HG03196 (cell line): ENCODE data around the gene HAUS2.
"Not testable (repeated sequence)": the region's sequence is repeated elsewhere in the genome, so short reads cannot be mapped to it uniquely, and the experiment has no call there.

ENCODE experiments used
- ATAC-seq: cut with Tn5 transposase; IDR thresholded peaks from one replicate; pipeline ENCODE4 v1.9.1; 2021; ENCODE audit not compliant: unreplicated experiment

HAUS2 gene

GRCh38 chr15:42575188-42576039 is 26.8 kb downstream of the HAUS2 start, which contains the start of gene STARD9:
Gene STARD9, plus strand, starts transcription at chr15:42575606. Its CDS starts 110 bp downstream, at chr15:42575716.
- ATAC-seq, result peak; percentile 92

DNA sequence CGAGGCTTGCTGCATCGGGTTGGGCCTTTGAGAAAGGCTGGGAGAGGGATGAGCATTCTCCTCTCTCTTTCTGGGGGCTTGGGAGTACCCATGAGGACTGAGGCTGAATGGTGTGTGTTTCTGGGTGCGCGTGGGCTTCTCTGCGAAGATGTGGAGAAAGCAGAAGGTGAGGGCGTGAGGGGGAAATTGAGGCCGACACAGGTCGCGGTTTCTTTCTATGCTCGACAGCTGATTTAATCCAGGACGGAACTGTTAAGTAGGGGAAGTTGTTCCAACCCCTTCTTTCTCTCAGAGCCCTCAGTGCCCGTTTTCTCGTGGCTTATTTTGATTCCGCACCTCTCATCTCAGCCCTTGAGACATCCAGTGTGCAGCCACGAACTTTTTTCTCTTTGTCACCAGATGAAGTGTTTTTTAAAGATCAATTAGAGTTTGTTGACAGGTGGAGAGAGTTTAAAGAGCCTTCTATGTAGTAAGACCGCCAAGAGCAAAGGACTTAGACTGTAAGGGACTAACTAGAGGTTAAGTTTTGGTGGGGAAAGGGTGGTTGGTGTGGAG is 27.5 kb downstream of the HAUS2 start:
- no peak for ATAC-seq

GRCh38 chr15:42576776-42577175 is 28.1 kb downstream of the HAUS2 start:
- no peak for ATAC-seq

- ATAC-seq, result no peak
These were observed 28.9 kb downstream of the HAUS2 start for GRCh38 chr15:42577514-42578031.

DNA sequence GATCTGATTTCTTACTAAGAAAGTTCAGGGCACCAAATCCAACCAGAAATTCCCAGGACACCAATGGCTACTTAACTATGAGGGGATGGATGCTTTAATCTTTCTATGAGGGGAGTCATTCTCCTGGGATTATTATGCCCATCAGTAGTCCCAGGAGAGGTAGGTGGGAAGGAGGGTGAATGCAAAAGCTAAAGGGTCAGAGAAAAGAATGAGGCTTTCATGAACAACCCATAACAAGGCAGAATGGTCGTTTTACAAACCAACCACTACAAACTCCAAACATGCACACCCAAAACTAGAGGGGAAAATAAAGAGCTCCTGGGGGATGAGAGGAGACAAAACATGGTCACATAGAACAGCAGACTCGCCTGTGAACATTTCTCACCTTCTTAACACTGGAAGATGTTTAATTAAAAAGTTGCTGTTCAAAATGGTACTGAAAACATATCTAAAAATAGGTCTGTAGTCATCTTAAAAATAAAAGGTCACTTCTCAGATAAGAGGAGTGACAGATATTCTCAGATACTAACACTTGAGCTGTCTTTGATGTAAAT is 30.4 kb downstream of the HAUS2 start:
- ATAC-seq, result no peak

- peak; percentile 77 for ATAC-seq
These were observed 32.7 kb downstream of the HAUS2 start for GRCh38 chr15:42581272-42581730.

DNA sequence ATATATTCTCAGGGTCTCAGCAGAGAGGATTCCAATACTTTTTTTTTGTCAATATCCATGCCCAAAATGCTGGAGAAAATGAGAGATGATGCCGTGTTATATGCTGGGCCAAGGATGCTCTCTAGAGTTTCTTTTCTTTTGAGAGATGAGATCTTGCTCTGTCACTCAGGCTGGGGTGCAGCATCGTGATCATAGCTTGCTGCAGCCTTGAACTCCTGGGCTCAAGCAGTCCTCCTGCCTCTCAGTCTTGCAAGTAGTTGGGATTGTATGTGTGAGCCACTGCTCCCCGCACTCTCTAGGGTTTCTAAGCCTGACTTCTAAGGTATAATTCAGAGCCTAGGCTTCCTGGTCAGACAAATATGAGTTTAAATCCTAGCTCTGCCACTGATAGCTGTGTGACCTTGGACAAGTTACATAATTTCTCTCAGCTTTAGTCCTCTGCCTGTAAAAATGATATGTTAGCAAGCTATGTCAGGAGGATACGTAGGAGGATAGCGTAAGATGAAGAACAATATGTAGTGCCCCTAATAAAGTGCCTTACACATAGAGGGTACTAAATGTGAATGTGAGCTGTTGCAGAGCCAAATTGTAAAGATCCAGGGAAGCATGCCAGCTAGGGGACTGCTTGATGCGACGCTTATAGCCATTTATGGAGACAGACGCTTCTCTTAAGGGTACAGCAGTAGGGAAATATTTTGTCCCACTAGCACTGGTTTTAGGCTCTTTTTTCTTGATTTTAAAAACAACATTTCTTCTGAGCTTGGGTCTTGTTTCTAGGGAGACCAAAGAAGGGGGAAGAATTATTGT is 34.1 kb downstream of the HAUS2 start:
- no peak for ATAC-seq

DNA sequence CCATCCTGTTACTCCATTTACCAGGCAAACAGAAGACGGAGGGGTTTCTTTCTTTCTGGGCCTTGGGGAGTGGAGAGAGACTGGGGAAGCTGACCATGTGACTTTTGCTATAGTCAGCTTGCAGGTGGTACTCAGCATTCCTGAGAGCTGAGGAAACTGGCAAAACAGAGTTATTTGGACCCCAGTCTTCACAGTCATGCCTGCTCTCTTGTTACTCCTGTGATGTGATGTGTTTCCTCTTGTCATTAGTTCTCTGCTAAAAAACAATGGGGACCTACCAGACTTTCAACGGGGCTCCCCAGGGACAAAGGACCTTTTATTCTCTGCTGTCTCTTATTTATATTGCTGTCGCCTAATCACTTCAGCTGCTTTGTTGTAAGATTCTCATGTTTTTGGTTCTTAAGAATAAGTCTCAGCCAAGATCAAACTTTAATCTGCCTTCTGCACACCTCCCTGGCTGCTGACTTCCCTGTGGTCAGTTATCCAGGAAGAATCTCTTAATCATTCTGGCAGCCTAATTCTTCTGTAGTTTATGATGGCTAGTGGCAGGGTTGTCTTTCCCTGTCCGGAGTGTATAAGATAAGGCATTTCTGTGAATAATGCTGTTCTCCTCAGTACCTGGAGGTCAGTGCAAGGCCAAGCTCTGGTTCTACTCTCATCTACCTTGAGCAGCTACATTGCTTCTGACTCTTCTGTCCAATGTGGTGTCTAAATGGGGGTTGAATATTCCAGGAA is 35.6 kb downstream of the HAUS2 start:
- no peak for ATAC-seq

DNA sequence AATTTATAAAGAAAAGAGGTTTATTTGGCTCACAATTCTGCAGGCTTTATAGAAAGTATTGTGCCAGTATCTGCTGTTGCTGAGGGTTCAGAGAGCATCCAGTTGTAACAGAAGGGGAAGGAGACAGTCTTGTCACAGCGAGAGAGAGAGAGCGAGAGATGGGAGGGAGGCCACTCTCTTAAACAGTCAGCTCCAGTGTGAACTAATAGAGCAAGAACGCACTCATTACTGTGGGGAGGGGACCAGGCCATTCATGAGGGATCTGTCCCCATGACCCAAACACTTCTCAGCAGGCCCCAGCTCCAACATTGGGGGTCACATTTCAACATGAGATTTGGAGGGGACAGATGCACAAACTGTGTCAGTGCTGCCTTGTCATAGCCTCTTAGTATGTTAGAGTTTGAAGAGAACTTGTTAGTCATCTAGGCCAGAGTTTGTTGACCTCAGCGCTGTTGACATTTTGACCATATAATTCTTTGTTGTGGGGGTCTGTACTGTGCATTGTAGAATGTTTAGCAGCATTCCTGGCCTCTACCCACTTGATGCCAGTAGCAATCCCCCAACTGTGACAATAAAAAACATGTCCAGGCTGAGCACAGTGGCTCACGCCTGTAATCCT is 42.1 kb downstream of the HAUS2 start:
- no peak for ATAC-seq

DNA sequence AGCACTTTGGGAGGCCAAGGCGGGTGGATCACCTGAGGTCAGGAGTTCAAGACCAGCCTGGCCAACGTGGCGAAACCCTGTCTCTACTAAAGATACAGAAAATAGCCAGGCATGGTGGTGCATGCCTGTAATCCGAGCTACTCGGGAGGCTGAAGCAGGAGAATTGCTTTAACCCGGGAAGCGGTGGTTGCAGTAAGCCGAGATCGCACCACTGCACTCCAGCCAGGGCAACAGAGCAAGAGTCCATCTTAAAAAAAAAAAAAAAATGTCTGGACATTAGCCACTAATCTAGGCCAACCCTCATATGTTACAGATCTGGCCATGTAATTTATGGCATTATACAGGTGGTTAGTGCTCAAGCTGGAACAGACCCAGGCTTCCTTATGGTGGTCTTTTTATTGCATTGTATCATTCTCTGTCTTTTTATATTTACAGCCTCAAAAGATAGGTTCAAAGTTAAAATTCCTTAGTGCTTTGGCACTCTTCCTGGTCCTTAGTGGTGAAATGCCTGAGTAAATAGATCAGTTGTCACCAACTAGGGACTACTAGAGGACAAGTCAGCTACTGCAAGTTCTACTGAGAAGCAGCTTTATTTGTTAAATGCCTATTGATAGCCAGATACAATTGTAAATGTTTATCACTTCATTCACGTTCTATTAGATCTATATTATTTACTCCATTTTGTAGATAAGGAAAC is 42.7 kb downstream of the HAUS2 start:
- no peak for ATAC-seq

DNA sequence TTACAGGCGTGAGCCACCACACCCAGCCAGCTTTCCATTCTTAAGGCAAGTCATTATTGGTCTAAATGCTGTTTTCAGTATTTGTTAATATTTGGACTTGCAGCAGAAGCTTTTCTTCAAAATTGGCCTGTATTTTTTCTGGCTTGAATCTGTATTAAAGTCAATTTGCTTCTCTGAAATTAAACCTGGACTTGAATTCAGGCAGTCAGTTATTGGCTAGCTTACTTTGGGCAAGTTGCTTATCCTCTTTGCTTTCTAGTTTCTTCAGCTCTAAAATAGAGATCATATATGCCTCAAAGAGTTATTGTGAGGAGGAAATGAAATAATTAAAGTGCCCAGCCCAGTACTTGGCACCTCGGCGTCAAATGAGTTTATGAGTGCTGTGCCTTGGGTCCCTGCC is 44.1 kb downstream of the HAUS2 start:
- no peak for ATAC-seq

DNA sequence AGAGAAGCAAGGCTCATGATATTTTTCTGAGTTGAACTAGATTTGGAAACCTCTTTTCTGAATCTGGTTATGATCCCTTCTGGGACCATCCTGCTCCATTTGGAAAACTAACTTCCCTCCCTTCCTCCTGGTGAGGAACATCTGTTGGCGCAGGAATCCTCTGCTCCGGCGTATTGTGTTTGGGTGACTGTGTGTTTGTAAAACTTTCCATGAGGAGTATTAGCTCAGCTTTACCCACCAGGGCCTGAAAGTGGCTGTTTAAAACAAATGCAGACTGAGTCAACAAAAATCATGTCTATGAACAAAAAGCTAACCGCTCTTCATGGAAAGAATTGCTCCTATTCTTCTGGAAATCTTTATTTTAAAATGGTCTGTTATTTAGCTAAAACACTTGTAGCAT is 44.5 kb downstream of the HAUS2 start:
- ATAC-seq, result no peak

- no peak for ATAC-seq
These were observed 45.5 kb downstream of the HAUS2 start for GRCh38 chr15:42594095-42594494.

DNA sequence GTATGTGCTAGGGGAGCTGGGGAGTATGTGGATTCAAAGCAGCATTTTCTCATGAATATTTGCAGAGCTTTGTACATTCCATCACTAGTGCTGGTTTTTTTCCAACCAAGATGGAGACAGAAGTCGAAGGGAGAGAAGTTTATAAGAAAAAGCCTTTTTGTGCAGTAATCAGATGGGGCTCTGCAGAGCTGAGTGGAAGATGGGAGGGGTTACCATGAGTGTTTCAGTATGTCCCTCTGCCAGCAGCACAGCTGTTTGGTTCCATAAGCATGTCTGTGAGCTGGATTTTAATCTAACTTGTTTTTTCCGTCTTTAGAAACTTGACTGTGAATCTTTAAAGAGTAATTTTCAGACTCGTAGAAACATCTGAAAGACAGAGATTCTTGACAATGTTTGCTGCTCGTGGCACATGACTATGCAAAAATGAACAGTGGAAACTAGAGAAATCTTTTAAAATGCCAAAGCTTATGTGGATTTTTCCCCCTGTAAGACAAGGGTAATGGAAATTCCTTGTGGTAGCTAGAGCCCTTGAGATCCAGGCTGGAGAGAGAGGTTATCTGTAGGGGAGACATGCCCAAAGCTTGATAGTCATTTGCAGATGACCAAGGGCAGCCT is 47.1 kb downstream of the HAUS2 start:
- no peak for ATAC-seq

GRCh38 chr15:42601316-42601715 is 52.7 kb downstream of the HAUS2 start:
- ATAC-seq, result not testable (repeated sequence)

GRCh38 chr15:42602501-42602900 is 53.9 kb downstream of the HAUS2 start:
- ATAC-seq, result no peak

DNA sequence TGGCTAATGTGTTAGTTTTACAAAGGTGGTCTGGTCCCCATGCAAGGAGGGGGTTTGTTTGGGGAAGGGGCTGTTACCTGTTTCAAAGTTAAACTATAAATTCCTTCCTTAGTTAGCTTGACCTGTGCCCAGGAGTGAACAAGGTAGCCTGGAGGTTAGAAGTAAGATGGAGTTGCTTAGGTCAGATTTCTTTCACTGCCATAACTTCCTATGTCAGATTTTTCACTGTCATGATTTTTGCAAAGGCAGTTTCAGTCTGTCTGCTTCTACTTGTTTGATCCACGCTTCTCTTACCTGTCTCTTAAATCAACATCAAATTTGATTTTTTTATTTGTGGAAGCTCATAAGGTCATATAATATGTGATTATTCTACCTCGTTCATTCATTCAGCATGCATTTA is 55.3 kb downstream of the HAUS2 start:
- ATAC-seq, result no peak

- no peak for ATAC-seq
These were observed 56.5 kb downstream of the HAUS2 start for GRCh38 chr15:42604894-42605744.
